ENCODE measurements around the gene ERCC4. TPM values are rescaled to one million over a fixed set of nuclear protein-coding genes. Genes with fewer than 3 reads are reported as not detected.

The ERCC4 gene
- total and polyA plus RNA-seq, 3 donors from 2014 or later, result 17.7 to 29.3 (median 19.6) TPM

GRCh38 chr16:13970708-13971422 lies 50.9 kb downstream of the ERCC4 start:
- no peak for TF ChIP-seq POLR2A (IDR thresholded peaks at IDR 0.05)
- no peak for TF ChIP-seq CTCF (IDR thresholded peaks at IDR 0.05)
- Histone ChIP-seq H3K36me3 (ENCODE audit: low read depth, missing control alignments) (no peaks in the 10 kb centered on the region), H3K4me3 (no peak overlapping the region), H3K27ac (no peak overlapping the region), H3K9me3 (no peaks in the 10 kb centered on the region), H3K27me3 (no peaks in the 10 kb centered on the region), H3K4me1 (no peaks in the 10 kb centered on the region)
- DNase-seq, result no peak
- intact Hi-C loops (cut with DNase I; ENCODE audit: low total_unique reads), result no loop called here

- Histone ChIP-seq H3K9me3 (no peaks in the 10 kb centered on the region), H3K4me1 (no peaks in the 10 kb centered on the region), H3K27me3 (no peaks in the 10 kb centered on the region), H3K27ac (no peak overlapping the region), H3K36me3 (ENCODE audit: low read depth, missing control alignments) (no peaks in the 10 kb centered on the region), H3K4me3 (no peak overlapping the region)
- 90 to 96% methylated on average over 9 of the region's 9 CpGs for WGBS, 2 donors
- TF ChIP-seq CTCF (IDR thresholded peaks at IDR 0.05) (no peak), POLR2A (IDR thresholded peaks at IDR 0.05) (no peak)
- no peak for DNase-seq
- intact Hi-C loops (cut with DNase I; ENCODE audit: low total_unique reads), result no loop called here
Observed at GRCh38 chr16:13973321-13974023, 53.5 kb downstream of the ERCC4 start.

DNA sequence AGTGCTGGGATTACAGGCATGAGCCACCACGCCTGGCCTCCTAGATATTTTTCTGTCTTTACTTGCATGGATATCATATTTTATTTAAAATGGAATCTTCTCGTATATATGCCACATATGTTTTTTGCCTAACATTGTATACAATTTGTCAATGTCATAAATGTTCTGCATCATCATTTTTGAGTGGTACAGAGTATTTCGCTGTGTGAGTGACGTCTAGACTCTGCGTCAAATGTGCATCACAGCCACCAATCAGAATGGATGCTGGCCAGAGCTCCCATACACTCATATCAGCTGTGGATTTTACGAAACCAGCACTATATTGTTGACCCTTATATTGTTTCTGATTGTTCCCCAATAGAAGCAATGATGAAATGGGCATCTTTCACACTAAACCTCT lies 57.2 kb downstream of the ERCC4 start:
- no peak for DNase-seq
- no peak overlapping the region for H3K27ac ChIP-seq
- no peaks in the 10 kb centered on the region for H3K36me3 ChIP-seq (ENCODE audit: low read depth, missing control alignments)
- TF ChIP-seq POLR2A (IDR thresholded peaks at IDR 0.05), result no peak
- no peak for TF ChIP-seq CTCF (IDR thresholded peaks at IDR 0.05)
- H3K4me3 ChIP-seq, result no peak overlapping the region
- no peaks in the 10 kb centered on the region for H3K4me1 ChIP-seq
- WGBS, 2 donors, result 91 to 92% methylated on average over 6 of the region's 6 CpGs
- intact Hi-C loops (cut with DNase I; ENCODE audit: low total_unique reads), result no loop called here
- H3K9me3 ChIP-seq, result no peaks in the 10 kb centered on the region
- no peaks in the 10 kb centered on the region for H3K27me3 ChIP-seq

- WGBS, 2 donors, result 70 to 72% methylated on average over 3 of the region's 3 CpGs
- TF ChIP-seq CTCF (IDR thresholded peaks at IDR 0.05) (no peak), POLR2A (IDR thresholded peaks at IDR 0.05) (no peak)
- no peaks in the 10 kb centered on the region for H3K36me3 ChIP-seq (ENCODE audit: low read depth, missing control alignments)
- no peaks in the 10 kb centered on the region for H3K9me3 ChIP-seq
- H3K4me3 ChIP-seq, result no peak overlapping the region
- intact Hi-C loops (cut with DNase I; ENCODE audit: low total_unique reads), result no loop called here
- H3K4me1 ChIP-seq, result no peaks in the 10 kb centered on the region
- H3K27me3 ChIP-seq, result no peaks in the 10 kb centered on the region
- no peak for DNase-seq
- H3K27ac ChIP-seq, result no peak overlapping the region
Observed at GRCh38 chr16:13982451-13982850, 62.5 kb downstream of the ERCC4 start.
